K562 (cell line): ENCODE data around the gene ZNF646. TPM values are rescaled to one million over a fixed set of nuclear protein-coding genes. Genes with fewer than 3 reads are reported as not detected.

Experiments used
- C11orf30 ChIP-seq: fragments of 450-650 bp; IDR thresholded peaks from 2 replicates; pipeline ENCODE4 v1.6.1; 2016; ENCODE audit warnings: low read depth, mild to moderate bottlenecking
- CBFB ChIP-seq: sonication (generic); formaldehyde crosslinking; IDR thresholded peaks from 2 replicates; pipeline ENCODE4 v1.4.0; 2020; ENCODE audit warnings: mild to moderate bottlenecking, missing genetic modification reagents
- CCAR2 ChIP-seq: fragments of 200-400 bp; formaldehyde crosslinking; IDR thresholded peaks from 2 replicates; pipeline ENCODE4 v1.6.1; 2017; ENCODE audit warnings: mild to moderate bottlenecking, low read depth, low read length
- CEBPB ChIP-seq: fragments of 450-650 bp; IDR thresholded peaks from 2 replicates; pipeline ENCODE4 v1.6.1; 2016; ENCODE audit warnings: missing genetic modification characterization, missing compliant biosample characterization
- CHD4 ChIP-seq: fragments of 200-600 bp; sonication (generic); IDR thresholded peaks from 3 replicates; pipeline ENCODE4 v1.6.1; 2012; ENCODE audit warnings: low read depth, mild to moderate bottlenecking, mixed read lengths, low read length, inconsistent platforms; ENCODE audit not compliant: insufficient read depth, insufficient replicate concordance, poor library complexity, severe bottlenecking
- CLOCK ChIP-seq: fragments of 250-450 bp; sonication (Bioruptor Pico); IDR thresholded peaks from 2 replicates; pipeline ENCODE4 v1.4.0; 2020; ENCODE audit warnings: mild to moderate bottlenecking, moderate library complexity, borderline replicate concordance
- CREB3L1 ChIP-seq: fragments of 450-650 bp; IDR thresholded peaks from 2 replicates; pipeline ENCODE4 v1.6.1; 2014; ENCODE audit warnings: low read depth, mild to moderate bottlenecking, moderate library complexity, borderline replicate concordance
- FOXA3 ChIP-seq, 2 experiments: fragments of 450-650 bp in 1 of 2; sonication (generic) in 1 of 2; formaldehyde crosslinking; IDR thresholded peaks in 1 of 2; conservative IDR thresholded peaks in 1 of 2; 2 replicates each; pipeline versions ENCODE4 v1.4.0 to v1.8.0; 2020 to 2022; ENCODE audit warnings: mild to moderate bottlenecking in 2 of 2, missing genetic modification reagents in 1 of 2
- HSF4 ChIP-seq: fragments of 250-450 bp; sonication (Bioruptor Pico); IDR thresholded peaks from 2 replicates; pipeline ENCODE4 v2.1.2; 2022; ENCODE audit warnings: mild to moderate bottlenecking, moderate library complexity, borderline replicate concordance
- NCOA4 ChIP-seq: fragments of 450-650 bp; IDR thresholded peaks from 2 replicates; pipeline ENCODE4 v1.6.1; 2018; ENCODE audit warnings: mild to moderate bottlenecking; ENCODE audit not compliant: partially characterized antibody
- POLR2B ChIP-seq: fragments of 450-650 bp; IDR thresholded peaks from 2 replicates; pipeline ENCODE4 v1.6.1; 2018; ENCODE audit warnings: low read depth; ENCODE audit not compliant: partially characterized antibody
- PPARD ChIP-seq: fragments of 250-450 bp; sonication (Bioruptor Pico); IDR thresholded peaks from 2 replicates; pipeline ENCODE4 v1.8.0; 2022; ENCODE audit warnings: inconsistent platforms, mild to moderate bottlenecking, moderate library complexity
- RBM15 ChIP-seq: fragments of 200-400 bp; formaldehyde crosslinking; IDR thresholded peaks from 2 replicates; pipeline ENCODE4 v1.6.1; 2018; ENCODE audit warnings: mild to moderate bottlenecking, low read length, moderate library complexity; ENCODE audit not compliant: insufficient read depth
- RBM25 ChIP-seq: fragments of 200-400 bp; formaldehyde crosslinking; IDR thresholded peaks from 2 replicates; pipeline ENCODE4 v1.6.1; 2018; ENCODE audit warnings: low read length, low read depth, moderate library complexity; ENCODE audit not compliant: severe bottlenecking
- RFX1 ChIP-seq: fragments of 450-650 bp; IDR thresholded peaks from 2 replicates; pipeline ENCODE4 v1.6.1; 2016; ENCODE audit warnings: mild to moderate bottlenecking, moderate library complexity
- TSC22D4 ChIP-seq: fragments of 450-650 bp; IDR thresholded peaks from 2 replicates; pipeline ENCODE4 v1.6.1; 2016; ENCODE audit warnings: missing genetic modification characterization, missing biosample characterization, control low read depth
- ZNF316 ChIP-seq: fragments of 450-650 bp; IDR thresholded peaks from 2 replicates; pipeline ENCODE4 v1.6.1; 2016
- ZNF436 ChIP-seq: fragments of 250-450, 450-650 bp; sonication (Bioruptor Pico); formaldehyde crosslinking; IDR thresholded peaks from 2 replicates; pipeline ENCODE4 v1.7.0; 2020; ENCODE audit warnings: mild to moderate bottlenecking
- ZNF780A ChIP-seq: fragments of 250-450 bp; sonication (Bioruptor Pico); IDR thresholded peaks from 2 replicates; pipeline ENCODE4 v1.5.0; 2021; ENCODE audit warnings: mild to moderate bottlenecking
- ZSCAN32 ChIP-seq: fragments of 450-650 bp; formaldehyde crosslinking; IDR thresholded peaks from 2 replicates; pipeline ENCODE4 v1.4.0; 2020; ENCODE audit warnings: mild to moderate bottlenecking, moderate library complexity
- polyA plus RNA-seq, 8 experiments: library from polyadenylated mRNA; depleted of rRNA in 4 of 8; stranded (reverse) in 5 of 8; unstranded in 3 of 8; fragments of >200 nt; fragmentation: Nextera tagmentation in 2 of 8; fragmentation: Illumina TruSeq in 1 of 8; extraction: Ambion mirVana in 2 of 8; extraction: Trizol in 1 of 8; gene quantifications; 2 replicates each; pipeline versions ENCODE4 v1.2.1 to v1.2.3, GENCODE V29; 2011 to 2014; ENCODE audit warnings: inconsistent platforms in 1 of 8, missing spikeins in 1 of 8
- total RNA-seq, 7 experiments: library from RNA; depleted of rRNA in 6 of 7; stranded (reverse); fragments of >200 nt in 6 of 7; fragmentation: Illumina TruSeq in 2 of 7; extraction: Trizol in 2 of 7; gene quantifications; 2 replicates each; pipeline versions ENCODE4 v1.2.1 to v1.2.3, GENCODE V29; 2011 to 2021; ENCODE audit warnings: low replicate concordance in 1 of 7
- TF ChIP-seq, protein P1 (sequence below): IDR thresholded peaks from 3 replicates; pipeline ENCODE4 v1.6.1; 2011; ENCODE audit warnings: borderline replicate concordance, mild to moderate bottlenecking, moderate library complexity; ENCODE audit not compliant: insufficient read length; ENCODE audit errors: extremely low read depth

ZNF646 gene
- total and polyA plus RNA-seq, 9 of the 15 experiments (the other 6 are each of a cell fraction or from before 2014, with no cell fraction given): 0.08 to 20.6 (median 8.0) TPM

GRCh38 chr16:31105677-31106213 lies 31.5 kb downstream of the ZNF646 start (continued):
- no peak for TF ChIP-seq CLOCK (CRISPR knock-in tag)
- no peak for TF ChIP-seq HSF4 (CRISPR knock-in tag)
- no peak for TF ChIP-seq ZSCAN32 (CRISPR knock-in tag)
- TF ChIP-seq CCAR2: no peak
- no peak for TF ChIP-seq TSC22D4 (tag)
- no peak for TF ChIP-seq C11orf30
- TF ChIP-seq ZNF316: no peak
- no peak for TF ChIP-seq ZNF436
- TF ChIP-seq RFX1: no peak
- TF ChIP-seq RBM25: no peak
- TF ChIP-seq NCOA4: no peak
- peak; percentile 40 for TF ChIP-seq POLR2B
- 0 out of 2 replicates have a peak, but pooled peaks have one; percentile 46 for TF ChIP-seq CBFB (CRISPR knock-in tag)
- TF ChIP-seq CREB3L1: peak; percentile 49; the same call in 1 of the 2 replicates
- no peak for TF ChIP-seq RBM15
- TF ChIP-seq ZNF780A (CRISPR knock-in tag): no peak
- TF ChIP-seq FOXA3 (CRISPR knock-in tag; conservative IDR thresholded peaks at IDR 0.05 in 1 of 2, IDR thresholded peaks at IDR 0.05 in 1 of 2): no peak
- TF ChIP-seq CHD4: no peak
- TF ChIP-seq PPARD (CRISPR knock-in tag): no peak
- TF ChIP-seq CEBPB (tag): peak; percentile 34; the same call in 1 of the 2 replicates
- TF ChIP-seq, protein P1, sequence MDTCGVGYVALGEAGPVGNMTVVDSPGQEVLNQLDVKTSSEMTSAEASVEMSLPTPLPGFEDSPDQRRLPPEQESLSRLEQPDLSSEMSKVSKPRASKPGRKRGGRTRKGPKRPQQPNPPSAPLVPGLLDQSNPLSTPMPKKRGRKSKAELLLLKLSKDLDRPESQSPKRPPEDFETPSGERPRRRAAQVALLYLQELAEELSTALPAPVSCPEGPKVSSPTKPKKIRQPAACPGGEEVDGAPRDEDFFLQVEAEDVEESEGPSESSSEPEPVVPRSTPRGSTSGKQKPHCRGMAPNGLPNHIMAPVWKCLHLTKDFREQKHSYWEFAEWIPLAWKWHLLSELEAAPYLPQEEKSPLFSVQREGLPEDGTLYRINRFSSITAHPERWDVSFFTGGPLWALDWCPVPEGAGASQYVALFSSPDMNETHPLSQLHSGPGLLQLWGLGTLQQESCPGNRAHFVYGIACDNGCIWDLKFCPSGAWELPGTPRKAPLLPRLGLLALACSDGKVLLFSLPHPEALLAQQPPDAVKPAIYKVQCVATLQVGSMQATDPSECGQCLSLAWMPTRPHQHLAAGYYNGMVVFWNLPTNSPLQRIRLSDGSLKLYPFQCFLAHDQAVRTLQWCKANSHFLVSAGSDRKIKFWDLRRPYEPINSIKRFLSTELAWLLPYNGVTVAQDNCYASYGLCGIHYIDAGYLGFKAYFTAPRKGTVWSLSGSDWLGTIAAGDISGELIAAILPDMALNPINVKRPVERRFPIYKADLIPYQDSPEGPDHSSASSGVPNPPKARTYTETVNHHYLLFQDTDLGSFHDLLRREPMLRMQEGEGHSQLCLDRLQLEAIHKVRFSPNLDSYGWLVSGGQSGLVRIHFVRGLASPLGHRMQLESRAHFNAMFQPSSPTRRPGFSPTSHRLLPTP: no peak
